ENCODE measurements around the gene RFTN1. TPM values are rescaled to one million over a fixed set of nuclear protein-coding genes. Genes with fewer than 3 reads are reported as not detected.

RFTN1 gene
- total RNA-seq, 4 donors from 2014 or later = 113 to 137 (median 122) TPM

DNA sequence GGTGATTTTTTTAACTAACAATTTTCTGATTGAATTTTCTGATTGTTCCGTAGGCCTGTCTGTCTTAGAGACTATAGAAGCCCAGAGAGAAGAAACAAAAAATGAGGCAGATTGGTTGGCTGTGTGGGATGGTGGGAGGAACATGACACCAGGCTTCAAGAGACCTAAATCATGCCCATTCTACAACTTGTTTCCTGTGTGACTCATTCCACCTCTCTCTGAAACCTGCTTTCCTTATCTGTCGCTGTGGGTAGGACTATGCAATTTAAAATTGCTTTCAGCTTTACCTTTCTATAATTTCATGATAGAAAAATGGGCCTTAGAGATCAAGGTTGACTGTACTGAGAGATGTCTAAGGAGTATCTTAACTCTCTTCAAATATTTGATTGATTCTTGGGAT lies 203.9 kb downstream of the RFTN1 start:
- H3K27ac ChIP-seq = no peak overlapping the region
- no peak for DNase-seq (ENCODE audit: low spot score in 2 of 2)
- peaks cover 0 to 30% (median 0%) of the 10 kb centered on the region in 3 donors for H3K36me3 ChIP-seq
- TF ChIP-seq, protein P1, sequence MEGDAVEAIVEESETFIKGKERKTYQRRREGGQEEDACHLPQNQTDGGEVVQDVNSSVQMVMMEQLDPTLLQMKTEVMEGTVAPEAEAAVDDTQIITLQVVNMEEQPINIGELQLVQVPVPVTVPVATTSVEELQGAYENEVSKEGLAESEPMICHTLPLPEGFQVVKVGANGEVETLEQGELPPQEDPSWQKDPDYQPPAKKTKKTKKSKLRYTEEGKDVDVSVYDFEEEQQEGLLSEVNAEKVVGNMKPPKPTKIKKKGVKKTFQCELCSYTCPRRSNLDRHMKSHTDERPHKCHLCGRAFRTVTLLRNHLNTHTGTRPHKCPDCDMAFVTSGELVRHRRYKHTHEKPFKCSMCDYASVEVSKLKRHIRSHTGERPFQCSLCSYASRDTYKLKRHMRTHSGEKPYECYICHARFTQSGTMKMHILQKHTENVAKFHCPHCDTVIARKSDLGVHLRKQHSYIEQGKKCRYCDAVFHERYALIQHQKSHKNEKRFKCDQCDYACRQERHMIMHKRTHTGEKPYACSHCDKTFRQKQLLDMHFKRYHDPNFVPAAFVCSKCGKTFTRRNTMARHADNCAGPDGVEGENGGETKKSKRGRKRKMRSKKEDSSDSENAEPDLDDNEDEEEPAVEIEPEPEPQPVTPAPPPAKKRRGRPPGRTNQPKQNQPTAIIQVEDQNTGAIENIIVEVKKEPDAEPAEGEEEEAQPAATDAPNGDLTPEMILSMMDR (IDR thresholded peaks at IDR 0.05) = no peak
- TF ChIP-seq EP300 (IDR thresholded peaks at IDR 0.05) (no peak), POLR2A (IDR thresholded peaks at IDR 0.05) (no peak)
- WGBS, 2 donors = 75 to 84% methylated on average over 2 of the region's 2 CpGs
- peaks cover 0 to 16% (median 4%) of the 10 kb centered on the region in 4 donors for H3K4me1 ChIP-seq
- H3K27me3 ChIP-seq = no peaks in the 10 kb centered on the region
- H3K9me3 ChIP-seq = no peaks in the 10 kb centered on the region
- H3K4me3 ChIP-seq = no peak overlapping the region

DNA sequence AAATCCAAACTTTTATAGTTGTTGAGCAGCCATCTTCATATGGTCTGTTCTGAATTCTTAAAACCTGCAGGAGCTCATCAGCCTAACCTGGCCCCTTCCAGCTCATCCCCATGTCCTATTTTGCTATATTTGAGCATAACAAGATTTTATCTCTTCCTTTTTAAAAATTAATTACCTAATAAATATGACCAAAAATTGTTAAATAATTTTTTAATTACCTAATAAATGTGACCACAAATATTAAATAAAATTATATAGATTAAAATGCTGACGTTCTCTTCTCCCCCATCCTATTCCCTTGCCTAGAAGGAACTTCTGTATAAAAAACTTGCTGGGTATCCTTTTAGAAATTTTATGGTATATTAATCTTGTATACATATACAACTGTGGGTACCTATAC lies 204.8 kb downstream of the RFTN1 start:
- 92 to 94% methylated on average over 1 of the region's 1 CpG for WGBS, 2 donors
- no peak for DNase-seq (ENCODE audit: low spot score in 2 of 2)
- Histone ChIP-seq H3K4me1 (peaks cover 0 to 16% (median 2%) of the 10 kb centered on the region in 4 donors), H3K36me3 (peaks cover 0 to 23% (median 0%) of the 10 kb centered on the region in 3 donors), H3K4me3 (no peak overlapping the region), H3K9me3 (no peaks in the 10 kb centered on the region), H3K27ac (no peak overlapping the region), H3K27me3 (no peaks in the 10 kb centered on the region)
- no peak for TF ChIP-seq POLR2A (IDR thresholded peaks at IDR 0.05)
- no peak for TF ChIP-seq EP300 (IDR thresholded peaks at IDR 0.05)
- TF ChIP-seq, protein P1 (IDR thresholded peaks at IDR 0.05) = no peak

DNA sequence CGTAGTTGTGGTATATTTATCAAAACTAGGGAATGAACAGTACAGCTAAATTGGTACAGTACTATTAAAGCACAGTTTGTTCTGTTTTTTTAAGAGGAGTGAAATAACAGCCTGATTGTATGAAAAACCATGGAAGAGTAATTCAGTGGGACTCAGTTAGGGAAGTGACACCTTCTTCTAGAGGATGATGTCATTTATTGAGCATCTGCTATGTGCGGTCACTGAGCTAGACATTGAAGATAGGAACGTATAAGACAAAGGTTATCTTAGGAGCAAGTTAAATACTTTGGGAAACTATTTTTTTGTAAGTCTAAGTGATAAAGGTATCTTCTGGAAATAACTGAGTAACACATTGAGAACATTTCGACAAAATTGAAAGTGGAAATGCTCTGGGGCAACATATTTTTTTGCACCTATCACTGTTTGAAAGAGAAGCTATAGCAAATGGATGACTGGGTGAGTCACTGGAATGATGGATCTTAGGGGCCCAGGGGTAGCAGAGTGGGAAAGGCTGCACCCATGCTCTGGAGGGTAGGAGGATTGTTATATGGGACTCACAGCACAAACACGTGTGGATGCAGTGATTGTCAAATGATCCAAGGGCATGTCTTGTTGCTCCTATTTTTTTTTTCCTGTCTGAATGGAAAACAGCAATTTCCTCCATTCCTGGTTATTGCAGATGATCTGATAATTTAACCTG lies 205.5 kb downstream of the RFTN1 start:
- Histone ChIP-seq H3K9me3 (no peaks in the 10 kb centered on the region), H3K36me3 (peaks cover 0 to 17% (median 0%) of the 10 kb centered on the region in 3 donors), H3K27me3 (no peaks in the 10 kb centered on the region), H3K4me1 (peaks cover 0 to 16% (median 2%) of the 10 kb centered on the region in 4 donors), H3K4me3 (no peak overlapping the region), H3K27ac (no peak overlapping the region)
- no peak for DNase-seq (ENCODE audit: low spot score in 2 of 2)
- WGBS, 2 donors = 87 to 88% methylated on average over 5 of the region's 5 CpGs
- TF ChIP-seq POLR2A (IDR thresholded peaks at IDR 0.05) = no peak
- TF ChIP-seq EP300 (IDR thresholded peaks at IDR 0.05) = no peak
- TF ChIP-seq, protein P1 (IDR thresholded peaks at IDR 0.05) = no peak

DNA sequence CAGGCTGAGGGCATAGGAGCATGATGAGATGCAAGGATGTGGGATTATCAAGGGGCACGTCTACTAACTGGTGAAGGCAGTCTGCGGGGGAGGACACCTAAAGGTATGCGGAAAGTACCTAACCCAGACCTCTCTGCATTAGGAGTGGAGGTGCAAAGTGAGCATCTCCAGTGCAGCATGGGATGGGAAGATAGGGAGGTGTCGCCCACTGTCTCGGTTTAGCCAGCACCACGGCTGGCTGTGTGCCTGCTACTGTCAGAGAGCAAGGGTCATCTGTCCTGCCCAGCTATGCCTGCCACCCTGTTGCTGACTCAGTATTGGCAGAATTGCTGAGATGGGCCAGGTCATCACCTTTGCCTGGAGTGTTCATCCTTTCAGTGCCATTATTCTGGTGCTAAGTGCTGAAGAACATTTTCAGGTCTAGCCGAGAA lies 208.4 kb downstream of the RFTN1 start:
- H3K4me1 ChIP-seq = peaks cover 0 to 19% (median 2%) of the 10 kb centered on the region in 4 donors
- TF ChIP-seq EP300 (IDR thresholded peaks at IDR 0.05) (no peak), POLR2A (IDR thresholded peaks at IDR 0.05) (no peak)
- TF ChIP-seq, protein P1 (IDR thresholded peaks at IDR 0.05) = no peak
- H3K27me3 ChIP-seq = no peaks in the 10 kb centered on the region
- H3K36me3 ChIP-seq = peaks cover 0 to 22% (median 0%) of the 10 kb centered on the region in 3 donors
- H3K4me3 ChIP-seq = no peak overlapping the region
- H3K9me3 ChIP-seq = no peaks in the 10 kb centered on the region
- H3K27ac ChIP-seq = no peak overlapping the region
- no peak for DNase-seq (ENCODE audit: low spot score in 2 of 2)
- 82 to 85% methylated on average over 7 of the region's 7 CpGs for WGBS, 2 donors

Measured in tibial nerve (tissue), 4 donors.